H9 (cell line): Measurements from ENCODE around the gene SORBS1. TPM values are rescaled to one million over a fixed set of nuclear protein-coding genes. Genes with fewer than 3 reads are reported as not detected.

Experiments
- DNase-seq: peaks from one replicate; pipeline ENCODE4 v3.0.0-alpha.2; 2017
- H2AFZ ChIP-seq: one replicate; pipeline ENCODE4 v1.6.1; 2013; ENCODE audit warnings: mild to moderate bottlenecking, low read length, control low read depth, moderate library complexity
- H2AK5ac ChIP-seq: 2 replicates; pipeline ENCODE4 v1.6.1; 2013; ENCODE audit warnings: low read length, control low read depth, mixed read lengths; ENCODE audit not compliant: insufficient read length
- H2BK120ac ChIP-seq: one replicate; pipeline ENCODE4 v1.6.1; 2013; ENCODE audit warnings: low read depth, mild to moderate bottlenecking, low read length, control low read depth, inconsistent platforms; ENCODE audit not compliant: poor library complexity, severe bottlenecking
- H2BK12ac ChIP-seq: 2 replicates; pipeline ENCODE4 v1.6.1; 2013; ENCODE audit warnings: low read length, control low read depth, mixed read lengths, low read depth; ENCODE audit not compliant: insufficient read length
- H2BK15ac ChIP-seq: 2 replicates; pipeline ENCODE4 v1.6.1; 2013; ENCODE audit warnings: low read depth, low read length, control low read depth
- H2BK20ac ChIP-seq: one replicate; pipeline ENCODE4 v1.6.1; 2013; ENCODE audit warnings: low read depth, mild to moderate bottlenecking, low read length, control low read depth, inconsistent platforms; ENCODE audit not compliant: poor library complexity, severe bottlenecking
- H2BK5ac ChIP-seq: 2 replicates; pipeline ENCODE4 v1.6.1; 2013; ENCODE audit warnings: low read length, control low read depth, mixed read lengths; ENCODE audit not compliant: insufficient read length
- H3K14ac ChIP-seq: 2 replicates; pipeline ENCODE4 v1.6.1; 2013; ENCODE audit warnings: low read length, control low read depth; ENCODE audit not compliant: insufficient read depth
- H3K18ac ChIP-seq: 2 replicates; pipeline ENCODE4 v1.6.1; 2013; ENCODE audit warnings: low read depth, mild to moderate bottlenecking, mixed read lengths, low read length, control low read depth; ENCODE audit not compliant: insufficient read length
- H3K23ac ChIP-seq: 2 replicates; pipeline ENCODE4 v1.6.1; 2013; ENCODE audit warnings: low read length, control low read depth, mixed read lengths, low read depth; ENCODE audit not compliant: insufficient read length
- H3K23me2 ChIP-seq: 2 replicates; pipeline ENCODE4 v1.6.1; 2013; ENCODE audit warnings: low read depth, mild to moderate bottlenecking, mixed read lengths, low read length, control low read depth; ENCODE audit not compliant: insufficient read length, poor library complexity, severe bottlenecking
- H3K27ac ChIP-seq: 2 replicates; pipeline ENCODE4 v1.5.1; 2013; ENCODE audit warnings: low read length, control low read depth, mixed read lengths, low read depth; ENCODE audit not compliant: insufficient read length
- H3K27me3 ChIP-seq: 2 replicates; pipeline ENCODE4 v1.6.1; 2013; ENCODE audit warnings: low read length, control low read depth, inconsistent platforms; ENCODE audit not compliant: insufficient read depth
- H3K4ac ChIP-seq: 2 replicates; pipeline ENCODE4 v1.6.1; 2013; ENCODE audit warnings: low read depth, mild to moderate bottlenecking, control low read depth, inconsistent platforms, low read length, moderate library complexity
- H3K4me1 ChIP-seq: 2 replicates; pipeline ENCODE4 v1.6.1; 2013; ENCODE audit warnings: low read length, control low read depth, inconsistent platforms; ENCODE audit not compliant: insufficient read depth
- H3K4me2 ChIP-seq: 2 replicates; pipeline ENCODE4 v1.6.1; 2013; ENCODE audit warnings: low read length, control low read depth, mixed read lengths; ENCODE audit not compliant: insufficient read length, insufficient read depth
- H3K56ac ChIP-seq: 2 replicates; pipeline ENCODE4 v1.6.1; 2013; ENCODE audit warnings: low read depth, mild to moderate bottlenecking, mixed read lengths, low read length, control low read depth; ENCODE audit not compliant: insufficient read length
- H3K79me1 ChIP-seq: 2 replicates; pipeline ENCODE4 v1.6.1; 2013; ENCODE audit warnings: low read depth, mild to moderate bottlenecking, moderate library complexity, low read length, control low read depth, inconsistent platforms; ENCODE audit not compliant: insufficient read depth, poor library complexity, severe bottlenecking
- H3K79me2 ChIP-seq: 2 replicates; pipeline ENCODE4 v1.6.1; 2013; ENCODE audit warnings: low read length, control low read depth, inconsistent platforms; ENCODE audit not compliant: insufficient read depth
- H3K9ac ChIP-seq: 2 replicates; pipeline ENCODE4 v1.6.1; 2013; ENCODE audit warnings: low read length, control low read depth, mixed read lengths; ENCODE audit not compliant: insufficient read length; ENCODE audit errors: extremely low read depth
- H3K9me3 ChIP-seq: one replicate; pipeline ENCODE4 v1.6.1; 2013; ENCODE audit warnings: low read depth, low read length, inconsistent platforms; ENCODE audit not compliant: control insufficient read depth
- H3T11ph ChIP-seq: one replicate; pipeline ENCODE4 v1.6.1; 2013; ENCODE audit warnings: mild to moderate bottlenecking, low read length, control low read depth, inconsistent platforms
- H4K20me1 ChIP-seq: one replicate; pipeline ENCODE4 v1.6.1; 2013; ENCODE audit not compliant: control insufficient read depth, insufficient read length, insufficient read depth
- H4K5ac ChIP-seq: 2 replicates; pipeline ENCODE4 v1.6.1; 2013; ENCODE audit warnings: low read depth, mild to moderate bottlenecking, mixed read lengths, low read length, control low read depth; ENCODE audit not compliant: insufficient read length
- H4K8ac ChIP-seq: replicated peaks from 2 replicates; pipeline ENCODE4 v1.6.1; 2013; ENCODE audit warnings: low read length, control low read depth, mixed read lengths, low read depth; ENCODE audit not compliant: insufficient read length
- H4K91ac ChIP-seq: 2 replicates; pipeline ENCODE4 v1.6.1; 2013; ENCODE audit warnings: low read depth, mild to moderate bottlenecking, moderate library complexity, mixed read lengths, low read length, control low read depth; ENCODE audit not compliant: insufficient read length
- H3K27ac Mint-ChIP-seq, 3 experiments: 2 replicates in 2 of 3; 3 replicates in 1 of 3; pipeline ENCODE4 v1.8.0; 2020 to 2021; ENCODE audit warnings: mixed read lengths in 3 of 3, mild to moderate bottlenecking in 1 of 3, moderate library complexity in 1 of 3
- H3K27me3 Mint-ChIP-seq: 2 replicates; pipeline ENCODE4 v1.8.0; 2021; ENCODE audit warnings: low read depth, mild to moderate bottlenecking, moderate library complexity, mixed read lengths
- H3K36me3 Mint-ChIP-seq, 3 experiments: 2 replicates in 2 of 3; 3 replicates in 1 of 3; pipeline ENCODE4 v1.8.0; 2020 to 2021; ENCODE audit warnings: low read depth in 3 of 3, mixed read lengths in 3 of 3; ENCODE audit not compliant: insufficient read depth in 1 of 3
- H3K4me1 Mint-ChIP-seq, 2 experiments: 2 replicates each; pipeline ENCODE4 v1.8.0; 2020; ENCODE audit warnings: mixed read lengths in 2 of 2
- H3K4me3 Mint-ChIP-seq, 2 experiments: 2 replicates in 1 of 2; 3 replicates in 1 of 2; pipeline ENCODE4 v1.8.0; 2020 to 2021; ENCODE audit warnings: mild to moderate bottlenecking in 2 of 2, mixed read lengths in 2 of 2, moderate library complexity in 1 of 2
- H3K9me3 Mint-ChIP-seq, 2 experiments: 2 replicates in 1 of 2; 3 replicates in 1 of 2; pipeline ENCODE4 v1.8.0; 2020; ENCODE audit warnings: mild to moderate bottlenecking in 2 of 2, mixed read lengths in 2 of 2, moderate library complexity in 1 of 2
- total RNA-seq: library from RNA; stranded (reverse); gene quantifications from 2 replicates; pipeline ENCODE4 v1.2.1, GENCODE V29; 2021
- TF ChIP-seq, protein P1 (sequence below): fragments of 200-600 bp; sonication (generic); conservative IDR thresholded peaks from 3 replicates; pipeline ENCODE4 v1.8.0; 2021; ENCODE audit warnings: antibody characterized with exemption, mild to moderate bottlenecking

Gene SORBS1
- total RNA-seq, 1 experiment from 2014 or later, result 24.3 TPM

DNA sequence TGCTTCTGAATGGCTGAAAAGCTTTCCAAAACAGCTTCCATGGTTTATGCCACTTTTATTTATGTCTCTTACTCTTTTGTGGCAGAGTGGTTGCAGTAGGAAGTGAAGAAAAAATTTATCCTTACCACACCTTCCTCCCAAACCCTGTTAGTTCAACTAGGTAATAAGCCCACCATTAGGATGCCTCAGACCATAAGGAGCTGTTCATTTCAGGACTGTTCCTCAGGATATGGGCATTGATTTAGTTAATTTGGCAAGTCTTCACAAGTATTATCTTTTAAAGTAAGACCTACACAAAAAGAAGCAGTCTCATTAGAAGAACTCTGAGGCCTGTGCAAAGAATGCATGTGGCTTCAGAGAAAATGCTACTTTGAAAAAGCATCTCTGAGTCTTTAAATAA lies 187.5 kb downstream of the SORBS1 start:
- Histone ChIP-seq H2BK15ac (no peak overlapping the region), H3K23me2 (no peaks in the 10 kb centered on the region), H2BK5ac (no peak overlapping the region), H3K4me2 (no peak overlapping the region), H3K23ac (no peak overlapping the region), H3K9ac (no peak overlapping the region), H3K4me1 (peaks cover 6% of the 10 kb centered on the region), H3K18ac (no peak overlapping the region), H3K27ac (no peak overlapping the region), H4K8ac (no peak overlapping the region), H3K56ac (no peak overlapping the region), H2BK20ac (no peak overlapping the region), H2AK5ac (no peak overlapping the region), H2BK120ac (no peak overlapping the region), H3K79me2 (no peaks in the 10 kb centered on the region), H3K9me3 (no peaks in the 10 kb centered on the region), H3K4ac (no peak overlapping the region), H2AFZ (no peak overlapping the region), H3T11ph (no peak overlapping the region), H4K20me1 (no peaks in the 10 kb centered on the region), H4K5ac (no peak overlapping the region), H3K27me3 (no peaks in the 10 kb centered on the region), H2BK12ac (no peak overlapping the region), H3K79me1 (no peaks in the 10 kb centered on the region), H4K91ac (no peak overlapping the region), H3K14ac (no peak overlapping the region)
- Mint-ChIP-seq H3K4me1 (peaks cover 20 to 21% of the 10 kb centered on the region in 2 experiments), H3K27ac (no peak overlapping the region; a peak in 1 of 7 replicates), H3K9me3 (no peaks in the 10 kb centered on the region), H3K36me3 (peaks cover 0 to 6% (median 0%) of the 10 kb centered on the region in 3 experiments; a peak in 3 of 7 replicates), H3K4me3 (no peak overlapping the region), H3K27me3 (no peaks in the 10 kb centered on the region)
- no peak for DNase-seq
- TF ChIP-seq, protein P1, sequence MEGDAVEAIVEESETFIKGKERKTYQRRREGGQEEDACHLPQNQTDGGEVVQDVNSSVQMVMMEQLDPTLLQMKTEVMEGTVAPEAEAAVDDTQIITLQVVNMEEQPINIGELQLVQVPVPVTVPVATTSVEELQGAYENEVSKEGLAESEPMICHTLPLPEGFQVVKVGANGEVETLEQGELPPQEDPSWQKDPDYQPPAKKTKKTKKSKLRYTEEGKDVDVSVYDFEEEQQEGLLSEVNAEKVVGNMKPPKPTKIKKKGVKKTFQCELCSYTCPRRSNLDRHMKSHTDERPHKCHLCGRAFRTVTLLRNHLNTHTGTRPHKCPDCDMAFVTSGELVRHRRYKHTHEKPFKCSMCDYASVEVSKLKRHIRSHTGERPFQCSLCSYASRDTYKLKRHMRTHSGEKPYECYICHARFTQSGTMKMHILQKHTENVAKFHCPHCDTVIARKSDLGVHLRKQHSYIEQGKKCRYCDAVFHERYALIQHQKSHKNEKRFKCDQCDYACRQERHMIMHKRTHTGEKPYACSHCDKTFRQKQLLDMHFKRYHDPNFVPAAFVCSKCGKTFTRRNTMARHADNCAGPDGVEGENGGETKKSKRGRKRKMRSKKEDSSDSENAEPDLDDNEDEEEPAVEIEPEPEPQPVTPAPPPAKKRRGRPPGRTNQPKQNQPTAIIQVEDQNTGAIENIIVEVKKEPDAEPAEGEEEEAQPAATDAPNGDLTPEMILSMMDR, result no peak
